ENCODE data around the gene PKD2. TPM values are rescaled to one million over a fixed set of nuclear protein-coding genes. Genes with fewer than 3 reads are reported as not detected.

Gene PKD2
- total RNA-seq, 1 experiment from 2014 or later, result 38.4 TPM

- H3K27ac ChIP-seq (ENCODE audit: insufficient read length, low read depth, low read length), result no peak overlapping the region
- no peaks in the 10 kb centered on the region for H3K4me1 Mint-ChIP-seq
- no peak overlapping the region for H3K14ac ChIP-seq (ENCODE audit: insufficient read depth, low read length)
- no peaks in the 10 kb centered on the region for H3K79me2 ChIP-seq (ENCODE audit: insufficient read depth, low read length)
- H3K23me2 ChIP-seq (ENCODE audit: insufficient read length, low read depth, low read length, poor library complexity, severe bottlenecking), result no peaks in the 10 kb centered on the region
- no peaks in the 10 kb centered on the region for H3K27me3 Mint-ChIP-seq (ENCODE audit: low read depth)
- no peak overlapping the region for H3K27ac Mint-ChIP-seq
- peak; percentile 67 for TF ChIP-seq CTCF (conservative IDR thresholded peaks at IDR 0.05)
- no peaks in the 10 kb centered on the region for H3K9me3 ChIP-seq (ENCODE audit: control insufficient read depth, low read depth, low read length)
- H2BK15ac ChIP-seq (ENCODE audit: low read depth, low read length), result no peak overlapping the region
- H3K4me3 Mint-ChIP-seq, result no peak overlapping the region
- H3K56ac ChIP-seq (ENCODE audit: insufficient read length, low read depth, low read length), result no peak overlapping the region
- H2BK120ac ChIP-seq (ENCODE audit: low read depth, low read length, poor library complexity, severe bottlenecking), result no peak overlapping the region
- H4K5ac ChIP-seq (ENCODE audit: insufficient read length, low read depth, low read length), result no peak overlapping the region
- no peak overlapping the region for H3K23ac ChIP-seq (ENCODE audit: insufficient read length, low read depth, low read length)
- H3K27me3 ChIP-seq (ENCODE audit: insufficient read depth, low read length), result no peaks in the 10 kb centered on the region
- H3K9ac ChIP-seq (ENCODE audit: extremely low read depth, insufficient read length, low read length), result no peak overlapping the region
- no peak overlapping the region for H2BK12ac ChIP-seq (ENCODE audit: insufficient read length, low read depth, low read length)
- H3K4ac ChIP-seq (ENCODE audit: low read depth, low read length), result no peak overlapping the region
- peak; percentile 60 for DNase-seq
- H2BK5ac ChIP-seq (ENCODE audit: insufficient read length, low read length), result no peak overlapping the region
- no peaks in the 10 kb centered on the region for H3K9me3 Mint-ChIP-seq
- no peak overlapping the region for H3K18ac ChIP-seq (ENCODE audit: insufficient read length, low read depth, low read length)
- no peaks in the 10 kb centered on the region for H3K79me1 ChIP-seq (ENCODE audit: insufficient read depth, low read depth, low read length, poor library complexity, severe bottlenecking)
- H3K4me1 ChIP-seq (ENCODE audit: insufficient read depth, low read length), result no peaks in the 10 kb centered on the region
- peaks cover 2% of the 10 kb centered on the region for H4K20me1 ChIP-seq (ENCODE audit: control insufficient read depth, insufficient read depth, insufficient read length)
- no peak overlapping the region for H3T11ph ChIP-seq (ENCODE audit: low read length)
- no peak overlapping the region for H2BK20ac ChIP-seq (ENCODE audit: low read depth, low read length, poor library complexity, severe bottlenecking)
- WGBS (ENCODE audit: extremely low coverage, insufficient read length, low lambda C conversion rate), result no CpG with 5 or more reads among the region's 3 CpGs
- H4K8ac ChIP-seq (replicated peaks; ENCODE audit: insufficient read length, low read depth, low read length), result no peak overlapping the region
- no peak overlapping the region for H2AFZ ChIP-seq (ENCODE audit: low read length)
- peaks cover 13 to 73% (median 54%) of the 10 kb centered on the region in 3 experiments; a peak in 6 of 7 replicates for H3K36me3 Mint-ChIP-seq (ENCODE audit: insufficient read depth in 1 of 3, low read depth in 3 of 3)
- H3K4me2 ChIP-seq (ENCODE audit: insufficient read depth, insufficient read length, low read length), result no peak overlapping the region
- no peak overlapping the region for H2AK5ac ChIP-seq (ENCODE audit: insufficient read length, low read length)
- H4K91ac ChIP-seq (ENCODE audit: insufficient read length, low read depth, low read length), result no peak overlapping the region
Observed at GRCh38 chr4:88054901-88055300, 47.5 kb downstream of the PKD2 start.
